Activated naive CD4-positive, alpha-beta T cell treated with Interleukin-2 at 50 U/mL for 16 hours (primary cell): ENCODE results near the gene NTN1.
A peak's percentile ranks its signal among the peaks of the same experiment; 100 is the strongest.
"Not testable (repeated sequence)": the region's sequence is repeated elsewhere in the genome, so short reads cannot be mapped to it uniquely, and the experiment has no call there.

Source experiments
- DNase-seq: peaks from one replicate; pipeline ENCODE4 v3.0.0-alpha.2; 2020

NTN1 gene

DNA sequence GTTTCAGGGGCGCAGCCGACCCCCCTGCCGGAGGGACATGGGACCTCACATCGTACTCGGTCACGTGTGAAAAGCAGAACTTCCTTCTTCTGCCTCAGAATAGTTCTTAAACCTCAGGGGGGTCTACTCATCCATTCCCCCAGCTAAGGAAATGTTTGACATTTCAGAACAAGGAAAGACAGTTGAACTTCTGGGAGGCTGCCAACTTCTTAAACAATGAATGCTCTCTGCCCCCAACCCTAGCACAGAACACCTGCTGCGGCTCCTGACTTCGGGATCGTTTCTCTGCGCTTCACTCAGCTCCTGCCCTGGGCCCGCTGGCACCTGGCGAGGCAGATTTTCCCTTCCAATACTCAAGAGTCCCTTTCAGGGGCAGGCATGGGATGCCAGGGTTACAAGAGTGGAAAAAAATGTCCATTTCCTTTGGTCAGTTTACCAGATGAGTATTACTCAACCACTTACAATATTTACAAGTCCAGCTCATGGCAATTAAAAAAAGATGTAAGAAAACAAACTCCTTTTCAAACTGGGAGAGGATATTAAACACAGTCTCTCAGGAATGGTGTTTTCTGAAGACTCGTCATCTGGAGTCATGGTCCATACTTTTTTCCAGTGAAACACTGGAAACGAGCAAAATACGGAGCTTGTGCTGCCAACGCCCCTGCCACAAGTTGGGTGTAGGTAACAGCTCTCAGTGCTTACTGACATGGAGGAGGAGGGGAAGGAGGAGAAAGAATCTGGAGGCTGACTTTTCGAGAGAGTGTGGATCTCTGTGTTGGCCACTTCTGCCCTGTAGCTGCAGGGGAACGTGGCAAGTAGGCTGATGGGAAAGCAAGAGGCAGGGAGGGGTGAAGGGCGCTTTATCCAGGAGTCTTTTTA, 235.7 kb downstream of the NTN1 start:
- DNase-seq = no peak

DNA sequence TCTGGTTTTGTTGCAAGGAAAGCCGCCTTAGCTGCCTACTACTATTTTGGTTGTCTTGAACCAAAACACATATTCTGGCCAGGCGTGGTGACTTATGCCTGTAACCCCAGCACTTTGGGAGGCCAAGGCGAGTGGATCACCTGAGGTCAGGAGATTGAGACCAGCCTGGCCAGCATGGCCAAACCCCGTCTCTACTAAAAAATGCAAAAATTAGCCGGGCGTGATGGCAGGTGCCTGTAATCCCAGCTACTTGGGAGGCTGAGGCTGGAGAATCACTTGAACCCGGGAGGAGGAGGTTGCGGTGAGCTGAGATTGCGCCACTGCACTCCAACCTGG, 236.3 kb downstream of the NTN1 start:
- not testable (repeated sequence) for DNase-seq

DNA sequence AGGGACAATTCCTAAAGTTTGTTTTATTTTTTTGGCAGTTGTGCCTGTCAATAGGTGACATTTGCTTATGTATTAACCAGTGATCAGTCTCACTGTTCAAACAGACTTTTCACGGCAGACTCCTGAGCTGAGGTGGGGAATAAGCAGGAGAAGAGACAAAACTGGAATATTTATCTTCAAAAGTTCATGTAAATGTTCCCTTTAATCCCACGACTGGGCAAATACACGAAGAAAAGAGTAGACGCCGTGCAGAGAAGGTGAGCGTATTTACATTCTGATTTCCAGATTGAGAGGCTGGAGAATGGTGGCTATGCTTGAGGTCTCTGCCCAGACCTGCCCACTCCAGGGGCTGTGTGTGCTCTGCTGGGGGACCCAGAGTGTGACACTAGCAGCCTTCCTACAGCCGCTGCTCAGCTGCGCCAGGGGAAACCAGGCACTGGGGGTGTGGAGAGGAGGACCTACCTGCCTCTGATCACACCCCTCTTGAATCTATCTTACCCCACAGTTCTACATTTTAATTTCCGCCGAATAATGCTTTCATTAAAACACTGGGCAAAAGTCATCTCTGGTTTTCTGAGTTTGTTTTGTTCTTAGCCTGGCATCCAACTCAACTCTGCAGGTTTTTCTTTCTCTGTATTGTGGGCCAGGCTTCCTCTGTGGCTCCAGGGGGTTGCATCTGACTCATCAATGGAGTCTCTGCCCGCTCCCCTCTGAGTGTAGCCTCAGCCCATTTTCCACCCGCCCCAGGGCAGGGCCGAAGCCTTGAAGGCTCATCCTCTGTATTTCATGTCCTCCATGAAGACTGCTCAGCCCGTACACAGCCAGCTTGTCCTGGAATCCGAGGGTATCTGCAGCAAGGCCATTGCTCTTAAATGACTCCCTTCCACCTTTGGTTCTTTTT, 237.1 kb downstream of the NTN1 start:
- no peak for DNase-seq

DNA sequence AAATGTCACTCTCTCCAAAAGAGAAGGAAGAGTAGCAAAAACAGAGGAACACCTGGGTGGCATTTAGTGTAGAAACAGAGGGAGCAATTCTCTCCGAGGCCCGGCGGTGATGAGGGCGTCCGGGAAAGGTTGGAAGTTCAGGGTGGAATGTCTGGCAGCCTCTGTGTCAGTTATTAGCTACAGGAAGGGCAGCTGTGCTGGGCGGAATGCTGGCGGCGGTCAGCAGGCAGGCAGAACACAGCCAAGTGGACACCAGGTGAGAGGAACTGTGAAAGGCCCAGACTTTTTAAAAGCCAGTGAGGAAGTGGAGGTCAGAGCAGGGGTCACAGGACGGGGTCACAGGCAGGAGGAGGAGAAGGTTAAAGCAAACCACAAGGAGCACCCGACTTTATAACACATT, 238.1 kb downstream of the NTN1 start:
- DNase-seq = no peak

DNA sequence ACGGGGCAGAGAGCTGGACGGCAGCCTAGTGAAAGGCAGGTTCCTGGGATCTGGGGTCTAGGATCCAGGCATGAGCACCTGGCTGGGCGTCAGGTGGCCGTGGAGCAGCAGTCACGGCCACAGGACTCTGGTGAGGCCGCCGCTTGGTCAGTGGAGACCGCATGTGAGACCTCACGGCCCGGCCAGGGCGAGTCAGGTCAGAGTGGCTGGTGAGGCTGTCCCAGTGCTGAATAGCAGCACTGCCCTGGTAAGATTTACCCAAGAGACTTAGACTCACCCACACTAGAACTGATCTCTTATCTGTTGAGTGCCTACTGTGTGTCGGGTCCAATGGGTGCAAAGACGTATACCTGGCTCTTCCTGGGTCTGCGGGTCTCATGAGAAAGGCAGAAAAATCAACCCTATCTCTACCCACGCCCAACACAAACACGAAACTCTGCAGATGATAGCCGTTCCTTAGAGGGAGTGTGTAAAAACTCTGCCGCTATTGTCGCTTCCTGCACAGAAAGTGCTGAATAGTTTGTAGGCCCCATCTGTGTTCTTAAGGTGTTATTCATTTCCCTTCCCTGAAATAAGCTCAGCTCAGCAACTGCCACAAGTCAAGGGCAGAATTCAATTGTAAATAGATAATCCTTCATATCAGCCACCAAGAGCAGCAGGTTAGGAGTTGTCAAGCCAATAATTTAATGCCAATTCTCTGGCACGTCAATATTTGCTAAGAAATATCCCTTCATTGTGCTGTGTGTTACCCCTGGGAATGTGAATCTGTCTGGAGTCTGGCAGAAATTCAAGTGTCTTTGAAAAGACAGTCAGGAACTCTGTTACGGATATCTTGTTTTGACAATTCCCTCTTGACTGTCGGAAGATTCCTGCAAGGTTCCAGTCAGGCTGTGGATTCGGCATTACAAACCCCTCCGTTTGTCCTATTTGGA, 240.0 kb downstream of the NTN1 start:
- DNase-seq = no peak

DNA sequence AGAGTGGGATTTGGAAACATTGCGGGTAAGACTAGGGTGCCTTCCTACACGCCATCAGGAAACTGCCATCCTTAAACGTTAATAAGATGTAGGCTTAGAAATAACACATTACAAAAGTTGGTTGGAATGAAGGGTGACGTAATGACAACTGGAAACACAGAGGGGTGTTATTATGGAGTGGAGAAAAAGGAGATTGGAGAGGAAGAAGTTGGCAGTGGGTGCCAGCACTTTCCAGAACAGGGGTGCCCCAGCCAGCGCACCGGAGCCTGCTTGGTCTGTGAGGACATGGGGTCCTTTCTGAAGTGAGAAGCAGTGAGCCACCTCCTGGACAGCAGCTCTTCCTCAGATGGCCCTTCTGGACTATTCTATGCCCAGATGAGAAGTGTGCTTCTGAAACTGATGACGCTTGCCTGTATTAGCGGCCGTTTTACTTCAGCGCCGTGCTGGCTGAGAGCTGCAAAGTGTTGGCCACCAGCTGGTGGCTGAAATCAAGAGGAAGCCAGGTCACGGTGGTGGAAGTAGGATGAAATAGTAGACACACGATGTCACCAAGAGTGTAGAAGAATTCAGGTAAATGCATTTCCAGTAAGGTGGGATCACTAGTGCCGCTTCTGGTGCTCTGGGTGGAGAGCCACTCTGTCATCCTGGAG, 244.8 kb downstream of the NTN1 start:
- DNase-seq = no peak

DNA sequence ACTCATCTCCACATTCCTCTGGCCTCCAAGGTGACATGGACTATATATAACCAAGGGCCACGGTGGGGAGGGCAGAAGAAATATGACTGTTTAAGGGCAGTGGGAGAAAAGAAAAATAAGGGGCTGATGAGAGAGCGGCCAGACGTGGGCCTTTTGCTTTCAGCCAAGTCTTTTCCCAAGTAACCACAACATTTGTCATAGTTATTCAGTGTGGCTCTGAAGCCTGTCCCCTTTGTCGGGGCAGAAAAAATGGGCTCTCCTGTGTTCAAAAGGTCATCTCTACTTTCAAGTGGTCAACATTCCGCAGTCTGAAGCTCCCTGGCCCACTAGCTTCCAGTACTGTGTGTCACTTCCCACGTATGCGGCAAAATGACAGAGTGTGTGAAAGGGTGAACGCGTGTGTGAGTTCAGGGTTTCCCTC, 245.4 kb downstream of the NTN1 start:
- DNase-seq = no peak

DNA sequence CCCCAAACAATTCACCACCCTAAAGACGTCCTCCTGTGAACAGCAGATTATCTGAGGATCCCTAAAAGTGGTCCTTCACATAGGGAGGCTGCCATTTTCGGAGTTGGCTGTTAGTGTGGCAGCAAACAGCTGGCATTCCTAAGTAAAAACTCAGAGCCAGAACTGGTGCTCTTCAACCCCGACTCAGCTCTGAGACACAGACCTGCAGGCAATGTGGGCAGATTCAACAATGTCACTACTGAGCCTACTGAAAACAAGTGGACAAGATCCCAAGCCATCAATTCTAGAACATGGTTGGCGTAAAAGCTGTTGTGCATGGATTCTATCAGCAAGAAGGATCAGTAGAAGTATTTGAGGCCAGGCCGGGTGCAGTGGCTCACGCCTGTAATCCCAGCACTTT, 247.2 kb downstream of the NTN1 start:
- DNase-seq = no peak

DNA sequence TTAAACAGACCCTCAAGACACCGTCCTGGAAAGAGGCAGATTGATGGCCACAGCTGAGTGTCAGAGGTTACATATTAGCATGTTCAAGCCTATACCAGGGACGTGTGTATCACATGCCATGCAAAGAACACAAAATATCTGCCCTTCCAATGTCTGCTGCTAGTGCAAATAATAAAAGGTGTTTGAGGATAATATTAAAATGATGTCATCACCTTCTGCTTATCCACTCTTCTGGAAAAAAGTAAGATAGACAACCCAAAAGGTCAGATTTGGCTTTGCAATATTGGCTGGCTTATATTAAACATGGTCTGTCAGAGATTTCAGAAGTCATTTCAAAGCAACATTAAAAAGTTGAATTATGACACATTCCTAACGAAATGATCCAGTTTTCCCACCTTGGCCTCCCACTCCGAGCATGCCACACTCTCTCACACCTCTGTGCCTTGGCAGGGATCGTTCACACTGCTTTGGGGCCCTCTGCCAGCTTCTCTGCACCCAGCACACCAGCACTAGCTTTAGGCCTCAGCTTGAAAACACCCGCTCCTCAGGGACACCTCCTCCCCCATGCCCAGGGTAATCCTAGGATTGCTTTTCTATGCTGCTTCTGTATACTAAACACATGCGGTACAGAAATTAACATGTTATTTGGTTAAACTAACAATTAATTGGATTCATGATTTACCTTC, 248.2 kb downstream of the NTN1 start:
- DNase-seq = no peak

DNA sequence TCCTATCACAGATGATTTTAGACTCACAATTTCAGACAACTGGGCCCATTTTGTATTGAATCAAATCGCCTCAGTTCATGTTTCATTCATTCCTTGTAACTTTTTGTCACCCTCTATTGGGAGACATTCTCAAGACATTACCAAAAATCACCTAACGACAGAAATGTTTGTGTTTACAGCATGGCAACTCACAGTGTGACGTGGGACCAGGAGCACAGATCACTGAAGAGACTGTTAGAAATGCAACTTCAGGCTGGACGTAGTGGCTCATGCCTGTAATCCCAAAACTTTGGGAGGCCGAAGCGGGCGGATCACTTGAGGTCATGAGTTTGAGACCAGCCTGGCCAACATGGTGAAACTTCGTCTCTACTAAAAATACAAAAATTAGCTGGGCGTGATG, 249.6 kb downstream of the NTN1 start:
- no peak for DNase-seq

DNA sequence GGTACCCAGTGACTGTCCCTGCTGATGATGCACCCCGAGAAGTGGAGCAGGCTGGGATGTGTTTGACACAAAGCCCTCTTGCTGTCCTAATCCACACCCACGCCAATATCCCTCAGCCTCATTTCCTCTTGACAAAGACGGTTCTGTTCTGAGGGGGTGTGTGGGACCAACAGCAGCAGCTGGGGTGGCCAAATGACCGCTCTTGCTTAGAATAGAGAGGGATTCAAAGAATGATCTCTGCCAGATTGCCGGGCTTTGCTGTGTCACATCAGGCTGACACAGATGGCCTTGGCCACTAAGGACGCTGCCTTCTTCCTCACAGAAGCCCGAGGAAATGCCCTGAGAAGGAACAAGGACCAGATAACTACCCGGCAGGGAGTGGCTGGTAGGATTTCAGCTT, 250.7 kb downstream of the NTN1 start:
- no peak for DNase-seq

DNA sequence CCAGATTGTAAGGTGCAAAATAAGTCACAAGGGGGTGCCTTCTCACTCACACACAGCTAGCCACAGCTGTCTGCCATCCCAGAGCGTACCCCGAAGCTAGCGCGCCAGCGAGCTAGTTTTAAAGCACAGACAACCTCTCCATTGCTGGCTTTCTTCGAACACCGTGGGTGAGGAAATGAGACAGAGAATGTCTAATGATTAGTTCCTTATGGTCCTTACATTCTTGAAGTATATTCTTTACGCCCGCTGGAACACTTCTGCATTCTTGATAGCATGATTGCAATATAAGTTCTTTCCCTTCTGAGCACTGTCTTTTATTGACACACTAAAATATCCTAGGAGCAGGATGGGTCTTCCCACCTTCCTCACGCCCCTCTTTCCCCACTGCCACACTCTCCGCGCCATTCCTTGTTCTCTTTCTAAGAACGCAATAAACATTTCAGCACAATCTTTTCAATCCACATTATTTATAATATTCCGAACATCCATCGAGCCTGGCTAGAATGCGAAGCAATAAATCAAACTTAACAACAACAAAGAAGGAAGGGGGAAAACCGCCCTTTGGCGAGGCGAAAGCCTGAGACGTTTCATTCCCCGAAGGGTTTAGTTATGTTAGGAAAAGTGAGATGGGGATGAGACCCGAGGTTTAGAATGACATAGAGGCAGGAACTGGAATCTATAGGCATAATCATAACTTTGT, 251.3 kb downstream of the NTN1 start:
- no peak for DNase-seq

DNA sequence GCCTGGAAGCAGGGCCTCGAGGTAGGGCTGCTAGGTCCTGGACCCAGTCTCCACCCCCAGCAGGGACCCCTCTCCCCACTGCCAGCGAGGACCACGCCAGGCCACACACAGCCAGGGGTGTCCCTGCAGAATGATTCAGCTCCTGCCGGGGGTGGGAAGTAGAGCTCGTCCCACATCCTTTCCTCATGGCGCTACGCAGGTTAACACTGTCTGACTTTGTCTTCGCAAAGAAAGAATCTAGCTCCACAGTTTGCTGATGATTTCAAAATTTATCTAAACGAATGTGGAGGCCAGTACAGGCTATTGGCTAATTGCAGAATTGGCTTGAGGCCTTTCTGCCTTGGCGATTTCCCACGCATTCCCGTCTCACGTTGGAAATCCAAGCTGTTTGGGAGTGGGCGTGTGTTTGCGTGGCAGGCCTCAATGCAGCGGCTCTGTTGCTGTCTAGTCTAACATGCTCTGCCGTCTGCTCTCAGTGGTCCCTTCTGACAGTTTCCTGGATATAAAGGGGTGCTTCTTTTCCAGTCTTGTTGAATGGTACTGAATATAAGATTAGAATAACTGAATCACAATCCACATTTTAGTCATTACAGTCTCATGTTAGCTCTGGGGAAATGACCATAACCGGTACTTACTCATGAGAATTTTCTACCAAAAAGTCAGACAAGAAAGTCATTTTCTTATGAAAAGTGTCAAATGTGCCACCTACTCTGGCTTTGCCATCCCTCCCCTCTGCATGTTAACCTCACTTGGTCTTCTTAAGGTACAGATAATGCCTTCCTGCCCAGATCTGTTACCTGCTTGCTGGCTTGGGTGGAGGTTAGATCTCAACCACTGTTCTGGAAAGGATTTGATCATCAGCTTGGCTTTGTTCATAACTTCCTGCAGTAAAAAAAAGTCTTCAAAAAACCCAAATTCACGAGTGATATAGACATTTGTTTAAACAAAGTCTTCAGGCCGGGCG, 252.4 kb downstream of the NTN1 start:
- DNase-seq = peak; percentile 35

DNA sequence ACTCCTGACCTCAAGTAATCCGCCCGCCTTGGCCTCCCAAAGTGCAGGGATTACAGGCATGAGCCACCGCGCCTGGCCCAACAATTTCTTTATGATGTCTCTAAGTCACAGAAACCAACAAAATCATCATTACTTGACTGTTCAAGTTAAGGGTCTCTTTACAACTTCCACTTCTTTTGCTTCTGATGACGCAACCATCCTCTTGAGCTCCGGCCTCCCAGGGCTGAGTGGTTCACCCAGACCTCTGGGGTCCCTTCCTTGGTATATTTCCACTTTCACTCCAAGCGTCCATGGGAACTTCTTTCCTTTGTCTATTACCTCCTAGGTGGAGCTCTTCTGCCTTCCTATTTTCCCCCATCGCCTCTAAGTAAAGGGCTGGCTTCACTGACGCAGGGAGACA, 253.7 kb downstream of the NTN1 start:
- DNase-seq = no peak

DNA sequence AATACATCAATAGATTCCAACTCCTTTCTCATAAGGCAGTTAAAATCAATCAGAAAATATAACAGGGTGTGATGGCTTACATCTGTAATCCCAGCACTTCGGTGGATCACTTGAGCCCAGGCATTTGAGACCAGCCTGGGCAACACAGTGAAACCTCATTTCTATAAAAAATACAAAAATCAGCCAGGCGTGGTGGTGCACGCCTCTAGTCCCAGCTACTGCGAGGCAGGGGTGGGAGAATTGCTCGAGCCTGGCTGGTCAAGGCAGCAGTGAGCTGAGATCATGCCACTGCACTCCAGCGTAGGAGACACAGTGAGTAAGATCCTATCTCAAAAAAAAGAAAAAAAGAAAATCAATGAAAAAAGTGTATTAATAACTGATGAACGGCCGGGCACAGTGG, 258.6 kb downstream of the NTN1 start:
- no peak for DNase-seq

DNA sequence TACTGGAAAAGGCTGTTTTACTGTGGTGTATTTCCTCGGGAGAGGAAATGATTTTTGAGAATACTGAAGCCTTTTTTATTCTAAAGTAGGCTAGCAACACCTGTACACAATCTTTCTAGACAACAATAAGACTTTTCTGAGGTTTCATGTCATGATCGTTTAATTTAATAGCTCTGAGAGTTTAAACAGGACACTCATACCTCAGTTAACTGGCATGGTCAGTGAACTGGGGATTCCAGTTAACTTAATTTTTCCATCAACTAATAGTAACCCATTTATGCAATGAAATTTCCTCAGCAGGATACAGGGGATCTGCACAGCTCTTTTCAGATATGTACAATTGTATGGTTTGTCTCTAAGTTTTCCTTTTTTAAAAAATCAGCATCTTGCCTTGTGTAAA, 262.6 kb downstream of the NTN1 start:
- DNase-seq = no peak

DNA sequence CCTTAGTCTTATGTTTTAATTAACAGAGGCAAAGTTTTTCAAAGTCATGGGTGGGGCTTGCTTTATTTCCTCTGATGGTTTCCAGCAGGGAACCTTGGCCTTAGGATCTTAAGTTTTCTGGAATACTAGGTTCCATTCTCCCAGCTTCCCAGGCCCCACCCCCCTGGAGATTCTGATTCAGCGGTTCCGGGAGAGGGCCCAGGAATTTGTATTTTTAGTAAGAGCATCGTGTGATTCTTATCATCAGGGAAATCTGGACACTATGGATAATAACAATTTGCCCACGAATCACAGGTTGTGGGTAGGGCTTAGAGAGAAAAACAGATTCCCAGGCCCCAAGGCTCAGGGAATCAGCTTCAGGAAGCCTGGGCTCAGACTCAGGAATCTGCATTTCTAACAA, 263.6 kb downstream of the NTN1 start:
- no peak for DNase-seq

DNA sequence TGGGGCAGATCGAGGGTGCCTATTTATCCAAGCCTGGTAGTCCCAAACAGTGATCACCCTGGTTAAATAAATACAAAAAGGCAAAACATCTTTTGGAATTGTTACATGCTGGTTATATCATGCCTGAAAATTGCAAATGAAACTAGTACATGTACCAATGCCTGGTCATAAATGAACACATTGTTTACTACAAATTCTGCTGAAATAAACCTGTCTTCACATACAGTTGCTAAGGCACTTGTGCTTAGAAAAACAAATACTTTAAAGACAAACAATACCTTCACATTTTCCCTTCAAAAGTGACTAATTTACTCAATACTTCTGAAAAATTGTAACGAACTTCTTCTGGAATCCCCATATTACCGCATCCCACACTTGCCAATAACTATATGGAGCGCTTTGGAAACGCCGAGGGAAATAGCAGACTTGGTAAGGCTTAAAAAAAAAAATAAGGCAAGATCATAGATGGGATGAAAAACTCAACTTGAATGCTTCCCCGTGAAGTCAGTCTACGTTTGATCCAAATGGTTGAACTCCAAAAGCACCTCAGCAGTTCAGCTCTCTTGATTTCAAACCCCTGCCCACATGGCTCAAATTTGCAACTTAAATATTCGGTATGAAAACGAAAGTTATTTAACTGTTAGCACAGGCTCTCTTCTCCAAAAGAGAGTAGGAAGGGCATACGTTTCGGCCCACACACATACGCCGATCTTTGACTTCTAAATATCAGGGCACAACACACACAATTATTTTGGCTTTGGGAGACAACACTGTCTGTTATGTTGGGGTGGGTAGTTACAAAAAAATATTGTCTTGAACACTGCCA, 264.5 kb downstream of the NTN1 start:
- no peak for DNase-seq

DNA sequence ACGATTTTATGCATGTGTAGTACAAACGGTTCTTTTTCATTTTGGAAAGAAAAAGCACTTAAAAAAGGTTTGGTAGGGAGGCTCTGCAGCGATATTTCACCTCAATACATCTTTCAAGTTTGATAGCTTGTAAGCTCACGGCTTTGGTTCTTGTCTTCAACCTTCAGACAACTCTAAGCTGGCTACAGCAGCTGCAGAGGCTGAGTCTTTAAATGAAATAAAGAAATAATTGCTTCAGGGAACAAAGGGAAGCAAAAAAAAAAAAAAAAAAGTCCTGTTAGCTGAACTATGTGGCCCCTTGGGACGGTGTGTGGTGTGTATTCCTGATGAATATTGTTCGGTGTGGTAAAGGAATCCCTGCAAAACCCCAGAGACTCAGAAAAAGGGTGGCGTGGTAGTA, 265.1 kb downstream of the NTN1 start:
- DNase-seq = no peak
